H9 (cell line): ENCODE results near the gene PITX1. TPM values are rescaled to one million over a fixed set of nuclear protein-coding genes. Genes with fewer than 3 reads are reported as not detected.

Experiments used
- DNase-seq: peaks from one replicate; pipeline ENCODE4 v3.0.0-alpha.2; 2017
- H2AFZ ChIP-seq: one replicate; pipeline ENCODE4 v1.6.1; 2013; ENCODE audit warnings: mild to moderate bottlenecking, low read length, control low read depth, moderate library complexity
- H2AK5ac ChIP-seq: 2 replicates; pipeline ENCODE4 v1.6.1; 2013; ENCODE audit warnings: low read length, control low read depth, mixed read lengths; ENCODE audit not compliant: insufficient read length
- H2BK120ac ChIP-seq: one replicate; pipeline ENCODE4 v1.6.1; 2013; ENCODE audit warnings: low read depth, mild to moderate bottlenecking, low read length, control low read depth, inconsistent platforms; ENCODE audit not compliant: poor library complexity, severe bottlenecking
- H2BK12ac ChIP-seq: 2 replicates; pipeline ENCODE4 v1.6.1; 2013; ENCODE audit warnings: low read length, control low read depth, mixed read lengths, low read depth; ENCODE audit not compliant: insufficient read length
- H2BK15ac ChIP-seq: 2 replicates; pipeline ENCODE4 v1.6.1; 2013; ENCODE audit warnings: low read depth, low read length, control low read depth
- H2BK20ac ChIP-seq: one replicate; pipeline ENCODE4 v1.6.1; 2013; ENCODE audit warnings: low read depth, mild to moderate bottlenecking, low read length, control low read depth, inconsistent platforms; ENCODE audit not compliant: poor library complexity, severe bottlenecking
- H2BK5ac ChIP-seq: 2 replicates; pipeline ENCODE4 v1.6.1; 2013; ENCODE audit warnings: low read length, control low read depth, mixed read lengths; ENCODE audit not compliant: insufficient read length
- H3K14ac ChIP-seq: 2 replicates; pipeline ENCODE4 v1.6.1; 2013; ENCODE audit warnings: low read length, control low read depth; ENCODE audit not compliant: insufficient read depth
- H3K18ac ChIP-seq: 2 replicates; pipeline ENCODE4 v1.6.1; 2013; ENCODE audit warnings: low read depth, mild to moderate bottlenecking, mixed read lengths, low read length, control low read depth; ENCODE audit not compliant: insufficient read length
- H3K23ac ChIP-seq: 2 replicates; pipeline ENCODE4 v1.6.1; 2013; ENCODE audit warnings: low read length, control low read depth, mixed read lengths, low read depth; ENCODE audit not compliant: insufficient read length
- H3K23me2 ChIP-seq: 2 replicates; pipeline ENCODE4 v1.6.1; 2013; ENCODE audit warnings: low read depth, mild to moderate bottlenecking, mixed read lengths, low read length, control low read depth; ENCODE audit not compliant: insufficient read length, poor library complexity, severe bottlenecking
- H3K27ac ChIP-seq: 2 replicates; pipeline ENCODE4 v1.5.1; 2013; ENCODE audit warnings: low read length, control low read depth, mixed read lengths, low read depth; ENCODE audit not compliant: insufficient read length
- H3K27me3 ChIP-seq: 2 replicates; pipeline ENCODE4 v1.6.1; 2013; ENCODE audit warnings: low read length, control low read depth, inconsistent platforms; ENCODE audit not compliant: insufficient read depth
- H3K4ac ChIP-seq: 2 replicates; pipeline ENCODE4 v1.6.1; 2013; ENCODE audit warnings: low read depth, mild to moderate bottlenecking, control low read depth, inconsistent platforms, low read length, moderate library complexity
- H3K4me1 ChIP-seq: 2 replicates; pipeline ENCODE4 v1.6.1; 2013; ENCODE audit warnings: low read length, control low read depth, inconsistent platforms; ENCODE audit not compliant: insufficient read depth
- H3K4me2 ChIP-seq: 2 replicates; pipeline ENCODE4 v1.6.1; 2013; ENCODE audit warnings: low read length, control low read depth, mixed read lengths; ENCODE audit not compliant: insufficient read length, insufficient read depth
- H3K56ac ChIP-seq: 2 replicates; pipeline ENCODE4 v1.6.1; 2013; ENCODE audit warnings: low read depth, mild to moderate bottlenecking, mixed read lengths, low read length, control low read depth; ENCODE audit not compliant: insufficient read length
- H3K79me1 ChIP-seq: 2 replicates; pipeline ENCODE4 v1.6.1; 2013; ENCODE audit warnings: low read depth, mild to moderate bottlenecking, moderate library complexity, low read length, control low read depth, inconsistent platforms; ENCODE audit not compliant: insufficient read depth, poor library complexity, severe bottlenecking
- H3K79me2 ChIP-seq: 2 replicates; pipeline ENCODE4 v1.6.1; 2013; ENCODE audit warnings: low read length, control low read depth, inconsistent platforms; ENCODE audit not compliant: insufficient read depth
- H3K9ac ChIP-seq: 2 replicates; pipeline ENCODE4 v1.6.1; 2013; ENCODE audit warnings: low read length, control low read depth, mixed read lengths; ENCODE audit not compliant: insufficient read length; ENCODE audit errors: extremely low read depth
- H3K9me3 ChIP-seq: one replicate; pipeline ENCODE4 v1.6.1; 2013; ENCODE audit warnings: low read depth, low read length, inconsistent platforms; ENCODE audit not compliant: control insufficient read depth
- H3T11ph ChIP-seq: one replicate; pipeline ENCODE4 v1.6.1; 2013; ENCODE audit warnings: mild to moderate bottlenecking, low read length, control low read depth, inconsistent platforms
- H4K20me1 ChIP-seq: one replicate; pipeline ENCODE4 v1.6.1; 2013; ENCODE audit not compliant: control insufficient read depth, insufficient read length, insufficient read depth
- H4K5ac ChIP-seq: 2 replicates; pipeline ENCODE4 v1.6.1; 2013; ENCODE audit warnings: low read depth, mild to moderate bottlenecking, mixed read lengths, low read length, control low read depth; ENCODE audit not compliant: insufficient read length
- H4K8ac ChIP-seq: replicated peaks from 2 replicates; pipeline ENCODE4 v1.6.1; 2013; ENCODE audit warnings: low read length, control low read depth, mixed read lengths, low read depth; ENCODE audit not compliant: insufficient read length
- H4K91ac ChIP-seq: 2 replicates; pipeline ENCODE4 v1.6.1; 2013; ENCODE audit warnings: low read depth, mild to moderate bottlenecking, moderate library complexity, mixed read lengths, low read length, control low read depth; ENCODE audit not compliant: insufficient read length
- H3K27ac Mint-ChIP-seq, 3 experiments: 2 replicates in 2 of 3; 3 replicates in 1 of 3; pipeline ENCODE4 v1.8.0; 2020 to 2021; ENCODE audit warnings: mixed read lengths in 3 of 3, mild to moderate bottlenecking in 1 of 3, moderate library complexity in 1 of 3
- H3K27me3 Mint-ChIP-seq: 2 replicates; pipeline ENCODE4 v1.8.0; 2021; ENCODE audit warnings: low read depth, mild to moderate bottlenecking, moderate library complexity, mixed read lengths
- H3K36me3 Mint-ChIP-seq, 3 experiments: 2 replicates in 2 of 3; 3 replicates in 1 of 3; pipeline ENCODE4 v1.8.0; 2020 to 2021; ENCODE audit warnings: low read depth in 3 of 3, mixed read lengths in 3 of 3; ENCODE audit not compliant: insufficient read depth in 1 of 3
- H3K4me1 Mint-ChIP-seq, 2 experiments: 2 replicates each; pipeline ENCODE4 v1.8.0; 2020; ENCODE audit warnings: mixed read lengths in 2 of 2
- H3K4me3 Mint-ChIP-seq, 2 experiments: 2 replicates in 1 of 2; 3 replicates in 1 of 2; pipeline ENCODE4 v1.8.0; 2020 to 2021; ENCODE audit warnings: mild to moderate bottlenecking in 2 of 2, mixed read lengths in 2 of 2, moderate library complexity in 1 of 2
- H3K9me3 Mint-ChIP-seq, 2 experiments: 2 replicates in 1 of 2; 3 replicates in 1 of 2; pipeline ENCODE4 v1.8.0; 2020; ENCODE audit warnings: mild to moderate bottlenecking in 2 of 2, mixed read lengths in 2 of 2, moderate library complexity in 1 of 2
- WGBS: extraction: QIAGEN DNeasy Blood & Tissue Kit; methylation state at CpG from one replicate; pipeline ENCODE4 v1.1.7; 2013; ENCODE audit warnings: missing lambda C conversion rate, low lambda C conversion rate, mixed read lengths; ENCODE audit not compliant: insufficient read length; ENCODE audit errors: extremely low coverage; 5-methylcytosine and 5-hydroxymethylcytosine counted together
- total RNA-seq: library from RNA; stranded (reverse); gene quantifications from 2 replicates; pipeline ENCODE4 v1.2.1, GENCODE V29; 2021
- TF ChIP-seq, protein P1 (sequence below): fragments of 200-600 bp; sonication (generic); conservative IDR thresholded peaks from 3 replicates; pipeline ENCODE4 v1.8.0; 2021; ENCODE audit warnings: antibody characterized with exemption, mild to moderate bottlenecking

PITX1 gene
- total RNA-seq, 1 experiment from 2014 or later: not detected

DNA sequence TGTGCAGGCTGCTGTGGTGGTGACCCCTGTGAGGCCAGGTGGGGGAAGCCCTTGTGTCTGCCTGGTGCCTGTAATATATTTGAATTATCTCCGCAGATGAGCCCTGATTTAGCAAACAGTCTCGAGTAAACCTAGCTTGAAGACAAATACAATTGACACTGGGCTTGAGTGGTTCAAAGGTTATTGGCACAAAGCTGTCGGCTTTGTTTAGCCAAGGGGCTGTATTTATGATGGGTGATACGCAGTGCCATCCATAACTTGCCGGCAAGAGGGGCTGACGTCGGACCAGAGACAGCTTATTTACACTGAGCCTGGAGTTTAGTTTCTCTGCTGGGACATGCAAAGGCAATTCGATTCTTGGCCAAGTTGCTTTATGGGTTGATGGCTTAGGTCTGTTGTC, 20.0 kb upstream of the PITX1 start:
- TF ChIP-seq, protein P1, sequence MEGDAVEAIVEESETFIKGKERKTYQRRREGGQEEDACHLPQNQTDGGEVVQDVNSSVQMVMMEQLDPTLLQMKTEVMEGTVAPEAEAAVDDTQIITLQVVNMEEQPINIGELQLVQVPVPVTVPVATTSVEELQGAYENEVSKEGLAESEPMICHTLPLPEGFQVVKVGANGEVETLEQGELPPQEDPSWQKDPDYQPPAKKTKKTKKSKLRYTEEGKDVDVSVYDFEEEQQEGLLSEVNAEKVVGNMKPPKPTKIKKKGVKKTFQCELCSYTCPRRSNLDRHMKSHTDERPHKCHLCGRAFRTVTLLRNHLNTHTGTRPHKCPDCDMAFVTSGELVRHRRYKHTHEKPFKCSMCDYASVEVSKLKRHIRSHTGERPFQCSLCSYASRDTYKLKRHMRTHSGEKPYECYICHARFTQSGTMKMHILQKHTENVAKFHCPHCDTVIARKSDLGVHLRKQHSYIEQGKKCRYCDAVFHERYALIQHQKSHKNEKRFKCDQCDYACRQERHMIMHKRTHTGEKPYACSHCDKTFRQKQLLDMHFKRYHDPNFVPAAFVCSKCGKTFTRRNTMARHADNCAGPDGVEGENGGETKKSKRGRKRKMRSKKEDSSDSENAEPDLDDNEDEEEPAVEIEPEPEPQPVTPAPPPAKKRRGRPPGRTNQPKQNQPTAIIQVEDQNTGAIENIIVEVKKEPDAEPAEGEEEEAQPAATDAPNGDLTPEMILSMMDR: no peak
- H2BK15ac ChIP-seq: no peak overlapping the region
- Mint-ChIP-seq H3K4me1 (peaks cover 3 to 6% of the 10 kb centered on the region in 2 experiments; a peak in 2 of 4 replicates), H3K36me3 (no peaks in the 10 kb centered on the region), H3K9me3 (no peaks in the 10 kb centered on the region; a peak in 1 of 5 replicates), H3K4me3 (no peak overlapping the region), H3K27ac (no peak overlapping the region), H3K27me3 (peaks cover 100% of the 10 kb centered on the region)
- H4K8ac ChIP-seq: no peak overlapping the region
- no CpG with 5 or more reads among the region's 8 CpGs for WGBS
- H2BK12ac ChIP-seq: no peak overlapping the region
- H3K9ac ChIP-seq: no peak overlapping the region
- H3K79me1 ChIP-seq: no peaks in the 10 kb centered on the region
- H2BK5ac ChIP-seq: no peak overlapping the region
- H3K23ac ChIP-seq: no peak overlapping the region
- H3K27ac ChIP-seq: no peak overlapping the region
- no peaks in the 10 kb centered on the region for H3K4me1 ChIP-seq
- H3K9me3 ChIP-seq: no peaks in the 10 kb centered on the region
- no peak overlapping the region for H2BK120ac ChIP-seq
- no peak overlapping the region for H2AFZ ChIP-seq
- no peak overlapping the region for H2BK20ac ChIP-seq
- H2AK5ac ChIP-seq: no peak overlapping the region
- no peak overlapping the region for H3K4ac ChIP-seq
- no peaks in the 10 kb centered on the region for H4K20me1 ChIP-seq
- no peak for DNase-seq
- no peak overlapping the region for H3K56ac ChIP-seq
- peaks cover 25% of the 10 kb centered on the region; the same call in 1 of the 2 replicates for H3K27me3 ChIP-seq
- H4K91ac ChIP-seq: no peak overlapping the region
- H3K4me2 ChIP-seq: no peak overlapping the region
- no peak overlapping the region for H3K14ac ChIP-seq
- no peak overlapping the region for H4K5ac ChIP-seq
- no peak overlapping the region for H3T11ph ChIP-seq
- no peaks in the 10 kb centered on the region for H3K79me2 ChIP-seq
- peaks cover 7% of the 10 kb centered on the region for H3K23me2 ChIP-seq
- H3K18ac ChIP-seq: no peak overlapping the region
